ENCODE measurements around the gene TAGLN3. TPM values are rescaled to one million over a fixed set of nuclear protein-coding genes. Genes with fewer than 3 reads are reported as not detected.

TAGLN3 gene
- total RNA-seq, 1 donor from 2014 or later: 1.8 TPM

GRCh38 chr3:111954228-111954990, 44.3 kb upstream of the TAGLN3 start:
- no peak for FAIRE-seq
- no peak for DNase-seq (ENCODE audit: low read depth)
- TF ChIP-seq, protein P1, sequence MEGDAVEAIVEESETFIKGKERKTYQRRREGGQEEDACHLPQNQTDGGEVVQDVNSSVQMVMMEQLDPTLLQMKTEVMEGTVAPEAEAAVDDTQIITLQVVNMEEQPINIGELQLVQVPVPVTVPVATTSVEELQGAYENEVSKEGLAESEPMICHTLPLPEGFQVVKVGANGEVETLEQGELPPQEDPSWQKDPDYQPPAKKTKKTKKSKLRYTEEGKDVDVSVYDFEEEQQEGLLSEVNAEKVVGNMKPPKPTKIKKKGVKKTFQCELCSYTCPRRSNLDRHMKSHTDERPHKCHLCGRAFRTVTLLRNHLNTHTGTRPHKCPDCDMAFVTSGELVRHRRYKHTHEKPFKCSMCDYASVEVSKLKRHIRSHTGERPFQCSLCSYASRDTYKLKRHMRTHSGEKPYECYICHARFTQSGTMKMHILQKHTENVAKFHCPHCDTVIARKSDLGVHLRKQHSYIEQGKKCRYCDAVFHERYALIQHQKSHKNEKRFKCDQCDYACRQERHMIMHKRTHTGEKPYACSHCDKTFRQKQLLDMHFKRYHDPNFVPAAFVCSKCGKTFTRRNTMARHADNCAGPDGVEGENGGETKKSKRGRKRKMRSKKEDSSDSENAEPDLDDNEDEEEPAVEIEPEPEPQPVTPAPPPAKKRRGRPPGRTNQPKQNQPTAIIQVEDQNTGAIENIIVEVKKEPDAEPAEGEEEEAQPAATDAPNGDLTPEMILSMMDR (IDR thresholded peaks at IDR 0.05; ENCODE audit: insufficient read depth, low read length, severe bottlenecking): no peak
- Histone ChIP-seq H3K4me3 (ENCODE audit: low read depth, low read length) (no peak overlapping the region), H3K36me3 (ENCODE audit: control insufficient read depth, insufficient read depth, low read length) (peaks cover 12% of the 10 kb centered on the region), H3K27me3 (ENCODE audit: control insufficient read depth, insufficient read depth, low read length) (no peaks in the 10 kb centered on the region)

DNA sequence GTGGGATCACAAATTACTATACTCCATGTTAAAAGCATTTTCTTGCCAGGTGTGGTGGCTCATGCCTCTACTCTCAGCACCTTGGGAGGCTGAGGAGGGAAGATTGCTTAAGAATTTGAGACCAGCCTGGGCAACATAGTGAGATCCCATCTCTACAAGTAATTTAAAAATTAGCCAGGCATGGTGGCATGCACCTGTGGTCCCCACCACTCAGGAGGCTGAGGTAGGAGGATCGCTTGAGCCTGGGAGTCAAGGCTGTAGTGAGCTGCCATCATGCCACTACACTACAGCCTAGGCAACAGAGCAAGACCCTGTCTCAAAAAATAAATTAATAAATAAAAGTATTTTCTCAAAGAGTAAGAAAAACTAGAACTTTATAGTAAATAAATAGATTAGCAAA, 42.8 kb upstream of the TAGLN3 start:
- H3K36me3 ChIP-seq (ENCODE audit: control insufficient read depth, insufficient read depth, low read length): peaks cover 10% of the 10 kb centered on the region
- H3K27me3 ChIP-seq (ENCODE audit: control insufficient read depth, insufficient read depth, low read length): no peaks in the 10 kb centered on the region
- FAIRE-seq (no peak), DNase-seq (ENCODE audit: low read depth) (no peak)
- no peak overlapping the region for H3K4me3 ChIP-seq (ENCODE audit: low read depth, low read length)
- TF ChIP-seq, protein P1 (IDR thresholded peaks at IDR 0.05; ENCODE audit: insufficient read depth, low read length, severe bottlenecking): no peak

DNA sequence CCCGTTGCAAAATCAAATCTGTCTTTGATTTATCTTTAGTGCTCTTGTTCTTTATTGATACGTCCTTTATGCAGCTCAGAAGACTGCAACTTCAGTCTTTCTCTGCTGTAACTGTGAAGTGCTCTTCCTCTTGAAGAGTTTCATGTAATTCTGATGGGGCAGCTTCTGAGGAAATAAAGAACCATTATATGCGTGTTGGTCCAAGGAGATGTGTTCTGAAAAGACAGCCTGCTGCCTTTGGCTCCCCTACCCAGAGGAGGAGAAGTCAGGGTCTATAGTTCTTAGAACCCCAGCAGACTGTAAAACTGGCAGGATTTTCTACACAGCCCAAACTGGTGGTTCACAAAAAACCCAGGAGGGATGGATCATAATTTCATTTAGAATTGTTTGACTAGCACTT, 42.3 kb upstream of the TAGLN3 start:
- Histone ChIP-seq H3K27me3 (ENCODE audit: control insufficient read depth, insufficient read depth, low read length) (no peaks in the 10 kb centered on the region), H3K4me3 (ENCODE audit: low read depth, low read length) (no peak overlapping the region), H3K36me3 (ENCODE audit: control insufficient read depth, insufficient read depth, low read length) (peaks cover 10% of the 10 kb centered on the region)
- FAIRE-seq (no peak), DNase-seq (ENCODE audit: low read depth) (no peak)
- TF ChIP-seq, protein P1 (IDR thresholded peaks at IDR 0.05; ENCODE audit: insufficient read depth, low read length, severe bottlenecking): no peak

GRCh38 chr3:111956995-111957734, 41.6 kb upstream of the TAGLN3 start:
- no peak for DNase-seq (ENCODE audit: low read depth)
- H3K27me3 ChIP-seq (ENCODE audit: control insufficient read depth, insufficient read depth, low read length): no peaks in the 10 kb centered on the region
- peaks cover 10% of the 10 kb centered on the region for H3K36me3 ChIP-seq (ENCODE audit: control insufficient read depth, insufficient read depth, low read length)
- TF ChIP-seq, protein P1 (IDR thresholded peaks at IDR 0.05; ENCODE audit: insufficient read depth, low read length, severe bottlenecking): no peak
- H3K4me3 ChIP-seq (ENCODE audit: low read depth, low read length): no peak overlapping the region
- FAIRE-seq: no peak

- no peak overlapping the region for H3K4me3 ChIP-seq (ENCODE audit: low read depth, low read length)
- H3K36me3 ChIP-seq (ENCODE audit: control insufficient read depth, insufficient read depth, low read length): peaks cover 9% of the 10 kb centered on the region
- H3K27me3 ChIP-seq (ENCODE audit: control insufficient read depth, insufficient read depth, low read length): no peaks in the 10 kb centered on the region
- TF ChIP-seq, protein P1 (IDR thresholded peaks at IDR 0.05; ENCODE audit: insufficient read depth, low read length, severe bottlenecking): no peak
- FAIRE-seq (no peak), DNase-seq (ENCODE audit: low read depth) (no peak)
Measured at GRCh38 chr3:111961461-111962164, 37.1 kb upstream of the TAGLN3 start.

All from bronchial epithelial cell (primary cell).